Glutamatergic neuron (in vitro differentiated cells): ENCODE data around the gene SGSM2. TPM values are rescaled to one million over a fixed set of nuclear protein-coding genes. Genes with fewer than 3 reads are reported as not detected.

Source experiments
- DNase-seq: peaks from one replicate; pipeline ENCODE4 v3.0.0; 2022
- H3K27ac Mint-ChIP-seq: one replicate; pipeline ENCODE4 v1.8.0; 2020; ENCODE audit warnings: mild to moderate bottlenecking, mixed read lengths, inconsistent platforms; ENCODE audit not compliant: unreplicated experiment
- H3K27me3 Mint-ChIP-seq: one replicate; pipeline ENCODE4 v1.8.0; 2020; ENCODE audit warnings: mild to moderate bottlenecking, moderate library complexity, mixed read lengths, inconsistent platforms; ENCODE audit not compliant: unreplicated experiment
- H3K36me3 Mint-ChIP-seq: one replicate; pipeline ENCODE4 v1.8.0; 2020; ENCODE audit warnings: mild to moderate bottlenecking, mixed read lengths, inconsistent platforms; ENCODE audit not compliant: unreplicated experiment
- H3K4me1 Mint-ChIP-seq: one replicate; pipeline ENCODE4 v1.8.0; 2020; ENCODE audit warnings: mild to moderate bottlenecking, low read depth, mixed read lengths, inconsistent platforms; ENCODE audit not compliant: unreplicated experiment
- H3K4me3 Mint-ChIP-seq: one replicate; pipeline ENCODE4 v1.8.0; 2020; ENCODE audit warnings: mild to moderate bottlenecking, mixed read lengths, inconsistent platforms; ENCODE audit not compliant: unreplicated experiment
- H3K9me3 Mint-ChIP-seq: one replicate; pipeline ENCODE4 v1.8.0; 2020; ENCODE audit warnings: mild to moderate bottlenecking, moderate library complexity, mixed read lengths, inconsistent platforms; ENCODE audit not compliant: unreplicated experiment
- CTCF ChIP-seq: fragments of 200-600 bp; sonication (generic); IDR thresholded peaks from one replicate; pipeline ENCODE4 v1.5.0; 2021; ENCODE audit not compliant: partially characterized antibody, unreplicated experiment
- total RNA-seq: library from RNA; stranded (reverse); fragmentation: NEBNext Ultra II Directional; extraction: Animal tissue kit (Norgen Biotek cat#: 25700); gene quantifications from one replicate; pipeline ENCODE4 v1.2.1, GENCODE V29; 2021; ENCODE audit not compliant: unreplicated experiment

The SGSM2 gene
- total RNA-seq, 1 donor from 2014 or later, result 111 TPM

- no peak for TF ChIP-seq CTCF
- Mint-ChIP-seq H3K9me3 (peaks cover 12% of the 10 kb centered on the region), H3K36me3 (no peaks in the 10 kb centered on the region), H3K27me3 (peaks cover 4% of the 10 kb centered on the region), H3K4me1 (peaks cover 15% of the 10 kb centered on the region), H3K4me3 (no peak overlapping the region), H3K27ac (no peak overlapping the region)
- DNase-seq, result no peak
Measured at GRCh38 chr17:2377659-2378058, 40.4 kb downstream of the SGSM2 start.

GRCh38 chr17:2378905-2379304, 41.6 kb downstream of the SGSM2 start:
- Mint-ChIP-seq H3K27ac (peak overlapping the region; percentile 22), H3K4me3 (no peak overlapping the region), H3K4me1 (peaks cover 22% of the 10 kb centered on the region), H3K27me3 (peaks cover 5% of the 10 kb centered on the region), H3K9me3 (peaks cover 10% of the 10 kb centered on the region), H3K36me3 (no peaks in the 10 kb centered on the region)
- no peak for TF ChIP-seq CTCF
- DNase-seq, result no peak

GRCh38 chr17:2379489-2380225, 42.4 kb downstream of the SGSM2 start:
- peaks cover 10% of the 10 kb centered on the region for H3K27me3 Mint-ChIP-seq
- no peak for DNase-seq
- peaks cover 13% of the 10 kb centered on the region for H3K9me3 Mint-ChIP-seq
- peaks cover 28% of the 10 kb centered on the region for H3K4me1 Mint-ChIP-seq
- peak overlapping the region; percentile 79 for H3K27ac Mint-ChIP-seq
- TF ChIP-seq CTCF, result no peak
- peak overlapping the region; percentile 30 for H3K4me3 Mint-ChIP-seq
- no peaks in the 10 kb centered on the region for H3K36me3 Mint-ChIP-seq

- no peaks in the 10 kb centered on the region for H3K36me3 Mint-ChIP-seq
- no peak for TF ChIP-seq CTCF
- no peak for DNase-seq
- H3K4me3 Mint-ChIP-seq, result peak overlapping the region; percentile 30
- peaks cover 13% of the 10 kb centered on the region for H3K9me3 Mint-ChIP-seq
- H3K27ac Mint-ChIP-seq, result peak overlapping the region; percentile 79
- peaks cover 31% of the 10 kb centered on the region for H3K4me1 Mint-ChIP-seq
- H3K27me3 Mint-ChIP-seq, result peaks cover 10% of the 10 kb centered on the region
Measured at GRCh38 chr17:2380226-2380922, 43.1 kb downstream of the SGSM2 start.
